HG02870 (cell line): ENCODE results near the gene ERGIC2.
"Not testable (repeated sequence)": the region's sequence is repeated elsewhere in the genome, so short reads cannot be mapped to it uniquely, and the experiment has no call there.

Experiments
- ATAC-seq: cut with Tn5 transposase; IDR thresholded peaks from one replicate; pipeline ENCODE4 v1.9.1; 2021; ENCODE audit warnings: mild to moderate bottlenecking, moderate library complexity; ENCODE audit not compliant: unreplicated experiment

The ERGIC2 gene

DNA sequence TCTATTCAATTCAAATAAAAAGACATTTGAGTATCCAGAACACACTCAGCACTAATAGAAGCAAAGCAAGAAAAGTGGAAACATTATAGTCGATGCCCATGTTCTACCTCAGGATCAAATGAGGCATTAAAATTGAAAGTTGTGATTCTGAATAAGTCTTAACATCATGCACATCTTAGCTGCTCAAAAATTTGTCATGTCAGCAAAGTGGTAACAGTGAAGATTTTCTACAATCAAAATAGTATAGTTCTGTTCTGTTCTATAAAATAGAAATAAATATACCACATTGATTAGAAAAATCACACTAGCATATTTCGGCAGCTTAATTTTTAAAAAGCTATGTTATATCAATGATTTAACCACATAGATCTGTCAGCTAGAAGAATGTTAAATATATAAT, 74.7 kb downstream of the ERGIC2 start:
- no peak for ATAC-seq

DNA sequence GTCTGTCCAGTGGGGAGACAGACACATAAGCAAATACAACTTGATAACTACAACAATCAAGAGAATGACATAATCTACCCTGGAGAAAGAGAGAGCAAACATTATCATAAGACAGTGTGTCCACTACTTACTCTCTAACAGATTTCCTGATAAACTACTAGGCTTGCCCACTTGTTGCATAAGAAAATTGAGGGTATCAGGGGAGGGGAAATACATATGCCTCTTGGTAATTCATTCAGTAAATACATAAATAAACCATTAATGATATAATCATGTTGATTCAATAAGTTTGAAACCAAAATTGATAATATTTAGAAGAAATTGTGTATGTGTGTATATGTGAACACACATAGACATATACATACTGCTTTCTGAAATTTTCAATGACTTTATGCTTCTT, 76.6 kb downstream of the ERGIC2 start:
- ATAC-seq = no peak

- no peak for ATAC-seq
Measured at GRCh38 chr12:29301114-29301513, 79.9 kb downstream of the ERGIC2 start.

- ATAC-seq = no peak
Measured at GRCh38 chr12:29299633-29300032, 81.3 kb downstream of the ERGIC2 start.

DNA sequence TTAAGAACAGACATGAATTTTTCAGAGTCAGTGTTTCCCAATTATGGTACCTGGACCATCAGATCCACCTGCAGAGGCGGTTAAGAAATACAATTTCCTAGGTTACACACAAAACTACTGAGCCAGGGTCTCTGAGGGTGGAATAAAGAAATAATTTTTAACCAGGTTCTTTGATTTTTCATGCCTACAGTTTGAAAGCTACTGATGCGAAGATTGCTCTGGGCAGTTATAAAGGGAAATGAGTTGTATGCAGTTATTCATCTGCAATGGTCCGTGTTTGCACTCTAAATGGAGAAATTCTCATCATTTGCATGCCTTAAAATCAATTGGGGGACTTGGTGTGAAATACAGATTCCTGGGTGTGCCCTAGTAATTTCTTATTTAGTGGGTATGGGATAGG, 89.7 kb downstream of the ERGIC2 start:
- ATAC-seq = no peak

DNA sequence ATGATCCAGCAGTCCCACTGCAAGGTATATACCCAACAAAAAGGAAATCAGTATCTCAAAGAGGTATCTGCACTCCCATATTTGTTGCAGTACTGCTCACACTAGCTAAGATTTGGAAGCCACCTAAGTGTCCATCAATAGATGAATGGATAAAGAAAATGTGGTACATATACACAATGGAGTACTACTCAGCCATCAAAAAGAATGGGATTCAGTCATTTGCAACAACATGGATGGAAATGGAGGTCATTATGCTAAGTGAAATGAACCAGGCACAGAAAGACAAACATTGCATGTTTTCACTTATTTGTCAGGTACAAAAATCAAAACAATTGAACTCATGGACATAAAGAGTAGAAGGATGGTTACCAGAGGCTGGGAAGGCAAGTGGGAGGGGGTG, 90.5 kb downstream of the ERGIC2 start:
- ATAC-seq = not testable (repeated sequence)

DNA sequence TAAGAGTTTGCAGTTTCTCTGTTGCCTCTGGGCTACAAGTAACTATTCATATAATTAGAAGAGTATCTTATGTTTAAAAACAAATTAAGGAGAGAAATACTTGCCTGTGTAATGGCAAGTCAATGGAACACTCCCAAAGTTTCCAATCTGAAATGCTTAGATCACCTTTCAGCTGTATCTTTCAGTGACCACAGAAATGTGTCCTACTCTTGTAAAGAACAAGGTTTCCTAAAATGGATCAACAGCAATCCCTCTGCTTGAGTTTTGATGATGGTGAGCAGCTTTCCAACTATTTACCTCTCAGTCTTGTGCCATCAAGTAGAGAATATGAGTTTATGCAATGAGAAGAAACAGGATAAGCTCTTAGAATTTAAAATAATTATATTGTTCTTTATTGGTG, 92.9 kb downstream of the ERGIC2 start:
- no peak for ATAC-seq

GRCh38 chr12:29287622-29288021, 93.3 kb downstream of the ERGIC2 start:
- no peak for ATAC-seq
